ENCODE results near the gene FBXO36. TPM values are rescaled to one million over a fixed set of nuclear protein-coding genes. Genes with fewer than 3 reads are reported as not detected.

The FBXO36 gene
- total and polyA plus RNA-seq, 4 donors = 0.56 to 1.3 (median 0.69) TPM

- Histone ChIP-seq H3K4me1 (ENCODE audit: control insufficient read depth in 4 of 4, insufficient read depth in 4 of 4, low read length in 3 of 4) (no peaks in the 10 kb centered on the region), H3K36me3 (ENCODE audit: control insufficient read depth in 4 of 4, insufficient read depth in 3 of 4, low read depth in 1 of 4, low read length in 3 of 4) (no peaks in the 10 kb centered on the region), H3K9me3 (ENCODE audit: control insufficient read depth in 4 of 4, low read length in 3 of 4) (no peaks in the 10 kb centered on the region), H3K9ac (ENCODE audit: low read depth in 1 of 2, low read length in 2 of 2) (no peak overlapping the region), H3K27me3 (ENCODE audit: control insufficient read depth in 4 of 4, insufficient read depth in 4 of 4, low read length in 3 of 4) (no peaks in the 10 kb centered on the region), H3K4me3 (ENCODE audit: low read depth in 1 of 3, low read length in 3 of 3) (no peak overlapping the region), H3K27ac (ENCODE audit: low read depth in 1 of 2, low read length in 2 of 2) (no peak overlapping the region)
- DNase-seq (ENCODE audit: low spot score) = no peak
- 95% methylated on average over 1 of the region's 1 CpG for WGBS
- TF ChIP-seq CTCF (IDR thresholded peaks at IDR 0.05; ENCODE audit: low read depth, low read length, missing input control) (no peak), FOXA1 (IDR thresholded peaks at IDR 0.05) (no peak), MAX (IDR thresholded peaks at IDR 0.05) (no peak)
Observed at GRCh38 chr2:230011617-230012016, 89.3 kb downstream of the FBXO36 start.

- H3K9me3 ChIP-seq (ENCODE audit: control insufficient read depth in 4 of 4, low read length in 3 of 4) = no peaks in the 10 kb centered on the region
- H3K4me1 ChIP-seq (ENCODE audit: control insufficient read depth in 4 of 4, insufficient read depth in 4 of 4, low read length in 3 of 4) = no peaks in the 10 kb centered on the region
- 94% methylated on average over 10 of the region's 10 CpGs for WGBS
- H3K36me3 ChIP-seq (ENCODE audit: control insufficient read depth in 4 of 4, insufficient read depth in 3 of 4, low read depth in 1 of 4, low read length in 3 of 4) = no peaks in the 10 kb centered on the region
- no peaks in the 10 kb centered on the region for H3K27me3 ChIP-seq (ENCODE audit: control insufficient read depth in 4 of 4, insufficient read depth in 4 of 4, low read length in 3 of 4)
- DNase-seq (ENCODE audit: low spot score) = no peak
- no peak overlapping the region for H3K9ac ChIP-seq (ENCODE audit: low read depth in 1 of 2, low read length in 2 of 2)
- no peak for TF ChIP-seq MAX (IDR thresholded peaks at IDR 0.05)
- TF ChIP-seq HNF4G (IDR thresholded peaks at IDR 0.05) = no peak
- TF ChIP-seq ATF3 (IDR thresholded peaks at IDR 0.05) = no peak
- TF ChIP-seq HNF4A (conservative IDR thresholded peaks at IDR 0.05) = no peak
- TF ChIP-seq TAF1 (conservative IDR thresholded peaks at IDR 0.05) = no peak
- no peak for TF ChIP-seq GABPA (IDR thresholded peaks at IDR 0.05 in 1 of 2, conservative IDR thresholded peaks at IDR 0.05 in 1 of 2)
- TF ChIP-seq RXRA (IDR thresholded peaks at IDR 0.05) = no peak
- no peak for TF ChIP-seq EGR1 (IDR thresholded peaks at IDR 0.05; ENCODE audit: low read depth in 2 of 2)
- no peak for TF ChIP-seq SP1 (IDR thresholded peaks at IDR 0.05)
- TF ChIP-seq ZBTB33 (IDR thresholded peaks at IDR 0.05) = no peak
- TF ChIP-seq JUND (IDR thresholded peaks at IDR 0.05) = no peak
- no peak for TF ChIP-seq FOXA1 (IDR thresholded peaks at IDR 0.05)
- no peak for TF ChIP-seq YY1 (IDR thresholded peaks at IDR 0.05)
- H3K27ac ChIP-seq (ENCODE audit: low read depth in 1 of 2, low read length in 2 of 2) = no peak overlapping the region
- H3K4me3 ChIP-seq (ENCODE audit: low read depth in 1 of 3, low read length in 3 of 3) = no peak overlapping the region
Observed at GRCh38 chr2:230012267-230012884, 90.1 kb downstream of the FBXO36 start.

GRCh38 chr2:230016844-230017243 is 94.5 kb downstream of the FBXO36 start:
- Histone ChIP-seq H3K9ac (ENCODE audit: low read depth in 1 of 2, low read length in 2 of 2) (no peak overlapping the region), H3K27ac (ENCODE audit: low read depth in 1 of 2, low read length in 2 of 2) (no peak overlapping the region), H3K4me3 (ENCODE audit: low read depth in 1 of 3, low read length in 3 of 3) (no peak overlapping the region), H3K36me3 (ENCODE audit: control insufficient read depth in 4 of 4, insufficient read depth in 3 of 4, low read depth in 1 of 4, low read length in 3 of 4) (no peaks in the 10 kb centered on the region), H3K4me1 (ENCODE audit: control insufficient read depth in 4 of 4, insufficient read depth in 4 of 4, low read length in 3 of 4) (no peaks in the 10 kb centered on the region), H3K9me3 (ENCODE audit: control insufficient read depth in 4 of 4, low read length in 3 of 4) (no peaks in the 10 kb centered on the region), H3K27me3 (ENCODE audit: control insufficient read depth in 4 of 4, insufficient read depth in 4 of 4, low read length in 3 of 4) (no peaks in the 10 kb centered on the region)
- no peak for DNase-seq (ENCODE audit: low spot score)
- TF ChIP-seq HNF4G (IDR thresholded peaks at IDR 0.05) (no peak), ATF3 (IDR thresholded peaks at IDR 0.05) (no peak), RAD21 (IDR thresholded peaks at IDR 0.05) (no peak), TAF1 (conservative IDR thresholded peaks at IDR 0.05) (no peak), FOXA1 (IDR thresholded peaks at IDR 0.05) (no peak), REST (IDR thresholded peaks at IDR 0.05) (no peak), FOXA2 (IDR thresholded peaks at IDR 0.05) (no peak), NR2F2 (IDR thresholded peaks at IDR 0.05) (no peak), HNF4A (conservative IDR thresholded peaks at IDR 0.05) (no peak), YY1 (IDR thresholded peaks at IDR 0.05) (no peak)
